Suprapubic skin (tissue), 4 donors: ENCODE measurements around the gene TMF1. TPM values are rescaled to one million over a fixed set of nuclear protein-coding genes. Genes with fewer than 3 reads are reported as not detected.

ENCODE experiments used
- DNase-seq, 2 donors: peaks; one replicate each; pipeline ENCODE4 v3.0.0-alpha.2; 2019; ENCODE audit warnings: low spot score in 2 of 2
- H3K27ac ChIP-seq: fragments of 200-600 bp; sonication (generic); one replicate; pipeline ENCODE4 v1.5.1; 2019
- H3K27me3 ChIP-seq: fragments of 200-600 bp; sonication (generic); one replicate; pipeline ENCODE4 v1.5.1; 2019
- H3K36me3 ChIP-seq: fragments of 200-600 bp; sonication (generic); one replicate; pipeline ENCODE4 v1.5.1; 2019
- H3K4me1 ChIP-seq: fragments of 200-600 bp; sonication (generic); one replicate; pipeline ENCODE4 v1.5.1; 2019
- H3K4me3 ChIP-seq: fragments of 200-600 bp; sonication (generic); one replicate; pipeline ENCODE4 v1.5.1; 2019; ENCODE audit warnings: mild to moderate bottlenecking
- H3K9me3 ChIP-seq: fragments of 200-600 bp; sonication (generic); one replicate; pipeline ENCODE4 v1.5.1; 2019
- CTCF ChIP-seq, 2 donors: fragments of 200-600 bp in 1 of 2; fragments of 450-650 bp in 1 of 2; sonication (generic) in 1 of 2; IDR thresholded peaks; one replicate each; pipeline ENCODE4 v1.5.1; 2016 to 2019; ENCODE audit warnings: antibody characterized with exemption in 2 of 2, mild to moderate bottlenecking in 1 of 2, moderate library complexity in 1 of 2
- EP300 ChIP-seq: sonication (generic); formaldehyde crosslinking; IDR thresholded peaks from one replicate; pipeline ENCODE4 v1.6.1; 2017; ENCODE audit warnings: antibody characterized with exemption
- POLR2A ChIP-seq, 2 donors: fragments of 450-650 bp; IDR thresholded peaks; one replicate each; pipeline ENCODE4 v1.6.1; 2017; ENCODE audit warnings: antibody characterized with exemption in 2 of 2, mild to moderate bottlenecking in 2 of 2, moderate library complexity in 2 of 2
- POLR2AphosphoS5 ChIP-seq, 3 donors: sonication (generic); formaldehyde crosslinking; IDR thresholded peaks; one replicate each; pipeline ENCODE4 v1.6.1; 2017; ENCODE audit warnings: antibody characterized with exemption in 3 of 3
- WGBS: methylation state at CpG from one replicate; pipeline ENCODE4 v1.1.5; 2018; 5-methylcytosine and 5-hydroxymethylcytosine counted together
- total RNA-seq, 4 donors: library from RNA; depleted of rRNA; stranded (reverse); fragments of >200 nt; gene quantifications; one replicate each; pipeline ENCODE4 v1.1.0, GENCODE V29; 2016

TMF1 gene
- 10 to 100 TPM; 19.2 to 46.3 (median 27.8) TPM for total RNA-seq

- peaks cover 32% of the 10 kb centered on the region for H3K4me1 ChIP-seq
- TF ChIP-seq EP300 (no peak), POLR2AphosphoS5 (IDR thresholded peaks at IDR 0.05) (peak; percentile 60 to 80 (median 80)), CTCF (IDR thresholded peaks at IDR 0.05) (no peak), POLR2A (IDR thresholded peaks at IDR 0.05) (peak; percentile 71 to 75)
- H3K9me3 ChIP-seq: no peaks in the 10 kb centered on the region
- peak; percentile 99 for DNase-seq
- H3K4me3 ChIP-seq: peak within 1 kb of the TSS; percentile 75
- WGBS: 0% methylated on average over 23 of the region's 45 CpGs
- peaks cover 34% of the 10 kb centered on the region for H3K36me3 ChIP-seq
- H3K27me3 ChIP-seq: no peaks in the 10 kb centered on the region
- H3K27ac ChIP-seq: peak within 1 kb of the TSS; percentile 96
Observed at GRCh38 chr3:69051756-69052471, at the start of gene TMF1. TMF1 (minus strand) TSS chr3:69052333; CDS start chr3:69052086, 247 bp downstream.

GRCh38 chr3:69099576-69099975, 47.4 kb upstream of the TMF1 start:
- Histone ChIP-seq H3K27me3 (no peaks in the 10 kb centered on the region), H3K27ac (no peak overlapping the region), H3K4me3 (no peak overlapping the region), H3K4me1 (peaks cover 29% of the 10 kb centered on the region), H3K9me3 (no peaks in the 10 kb centered on the region), H3K36me3 (peaks cover 30% of the 10 kb centered on the region)
- no peak for DNase-seq
- TF ChIP-seq POLR2A (IDR thresholded peaks at IDR 0.05) (no peak), POLR2AphosphoS5 (IDR thresholded peaks at IDR 0.05) (no peak), CTCF (IDR thresholded peaks at IDR 0.05) (no peak), EP300 (no peak)
- 77% methylated on average over 4 of the region's 4 CpGs for WGBS

- TF ChIP-seq POLR2AphosphoS5 (IDR thresholded peaks at IDR 0.05) (no peak), CTCF (IDR thresholded peaks at IDR 0.05) (no peak), POLR2A (IDR thresholded peaks at IDR 0.05) (no peak), EP300 (no peak)
- no peaks in the 10 kb centered on the region for H3K9me3 ChIP-seq
- WGBS: 83% methylated on average over 9 of the region's 9 CpGs
- no peak for DNase-seq
- peaks cover 49% of the 10 kb centered on the region for H3K4me1 ChIP-seq
- no peak overlapping the region for H3K4me3 ChIP-seq
- no peak overlapping the region for H3K27ac ChIP-seq
- no peaks in the 10 kb centered on the region for H3K27me3 ChIP-seq
- H3K36me3 ChIP-seq: peaks cover 10% of the 10 kb centered on the region
Observed at GRCh38 chr3:69097407-69098086, 45.4 kb upstream of the TMF1 start.

GRCh38 chr3:69096299-69096698, 44.2 kb upstream of the TMF1 start:
- Histone ChIP-seq H3K27ac (peak overlapping the region; percentile 77), H3K4me1 (peaks cover 62% of the 10 kb centered on the region), H3K4me3 (no peak overlapping the region), H3K9me3 (no peaks in the 10 kb centered on the region), H3K36me3 (no peaks in the 10 kb centered on the region), H3K27me3 (no peaks in the 10 kb centered on the region)
- no peak for DNase-seq
- WGBS: 77% methylated on average over 5 of the region's 5 CpGs
- no peak for TF ChIP-seq POLR2AphosphoS5 (IDR thresholded peaks at IDR 0.05)
- TF ChIP-seq EP300: no peak
- TF ChIP-seq POLR2A (IDR thresholded peaks at IDR 0.05): no peak
- no peak for TF ChIP-seq CTCF (IDR thresholded peaks at IDR 0.05)

GRCh38 chr3:69095636-69096035, 43.5 kb upstream of the TMF1 start:
- TF ChIP-seq CTCF (IDR thresholded peaks at IDR 0.05) (no peak), POLR2A (IDR thresholded peaks at IDR 0.05) (no peak), EP300 (no peak), POLR2AphosphoS5 (IDR thresholded peaks at IDR 0.05) (no peak)
- H3K36me3 ChIP-seq: no peaks in the 10 kb centered on the region
- peaks cover 68% of the 10 kb centered on the region for H3K4me1 ChIP-seq
- no peaks in the 10 kb centered on the region for H3K9me3 ChIP-seq
- WGBS: 74% methylated on average over 5 of the region's 5 CpGs
- no peak for DNase-seq
- H3K27ac ChIP-seq: peak overlapping the region; percentile 77
- no peaks in the 10 kb centered on the region for H3K27me3 ChIP-seq
- H3K4me3 ChIP-seq: no peak overlapping the region
